H9 (cell line): ENCODE data around the gene GIT2. TPM values are rescaled to one million over a fixed set of nuclear protein-coding genes. Genes with fewer than 3 reads are reported as not detected.

Experiments used
- DNase-seq: peaks from one replicate; pipeline ENCODE4 v3.0.0-alpha.2; 2017
- H2AFZ ChIP-seq: one replicate; pipeline ENCODE4 v1.6.1; 2013; ENCODE audit warnings: mild to moderate bottlenecking, low read length, control low read depth, moderate library complexity
- H2AK5ac ChIP-seq: 2 replicates; pipeline ENCODE4 v1.6.1; 2013; ENCODE audit warnings: low read length, control low read depth, mixed read lengths; ENCODE audit not compliant: insufficient read length
- H2BK120ac ChIP-seq: one replicate; pipeline ENCODE4 v1.6.1; 2013; ENCODE audit warnings: low read depth, mild to moderate bottlenecking, low read length, control low read depth, inconsistent platforms; ENCODE audit not compliant: poor library complexity, severe bottlenecking
- H2BK12ac ChIP-seq: 2 replicates; pipeline ENCODE4 v1.6.1; 2013; ENCODE audit warnings: low read length, control low read depth, mixed read lengths, low read depth; ENCODE audit not compliant: insufficient read length
- H2BK15ac ChIP-seq: 2 replicates; pipeline ENCODE4 v1.6.1; 2013; ENCODE audit warnings: low read depth, low read length, control low read depth
- H2BK20ac ChIP-seq: one replicate; pipeline ENCODE4 v1.6.1; 2013; ENCODE audit warnings: low read depth, mild to moderate bottlenecking, low read length, control low read depth, inconsistent platforms; ENCODE audit not compliant: poor library complexity, severe bottlenecking
- H2BK5ac ChIP-seq: 2 replicates; pipeline ENCODE4 v1.6.1; 2013; ENCODE audit warnings: low read length, control low read depth, mixed read lengths; ENCODE audit not compliant: insufficient read length
- H3K14ac ChIP-seq: 2 replicates; pipeline ENCODE4 v1.6.1; 2013; ENCODE audit warnings: low read length, control low read depth; ENCODE audit not compliant: insufficient read depth
- H3K18ac ChIP-seq: 2 replicates; pipeline ENCODE4 v1.6.1; 2013; ENCODE audit warnings: low read depth, mild to moderate bottlenecking, mixed read lengths, low read length, control low read depth; ENCODE audit not compliant: insufficient read length
- H3K23ac ChIP-seq: 2 replicates; pipeline ENCODE4 v1.6.1; 2013; ENCODE audit warnings: low read length, control low read depth, mixed read lengths, low read depth; ENCODE audit not compliant: insufficient read length
- H3K23me2 ChIP-seq: 2 replicates; pipeline ENCODE4 v1.6.1; 2013; ENCODE audit warnings: low read depth, mild to moderate bottlenecking, mixed read lengths, low read length, control low read depth; ENCODE audit not compliant: insufficient read length, poor library complexity, severe bottlenecking
- H3K27ac ChIP-seq: 2 replicates; pipeline ENCODE4 v1.5.1; 2013; ENCODE audit warnings: low read length, control low read depth, mixed read lengths, low read depth; ENCODE audit not compliant: insufficient read length
- H3K27me3 ChIP-seq: 2 replicates; pipeline ENCODE4 v1.6.1; 2013; ENCODE audit warnings: low read length, control low read depth, inconsistent platforms; ENCODE audit not compliant: insufficient read depth
- H3K4ac ChIP-seq: 2 replicates; pipeline ENCODE4 v1.6.1; 2013; ENCODE audit warnings: low read depth, mild to moderate bottlenecking, control low read depth, inconsistent platforms, low read length, moderate library complexity
- H3K4me1 ChIP-seq: 2 replicates; pipeline ENCODE4 v1.6.1; 2013; ENCODE audit warnings: low read length, control low read depth, inconsistent platforms; ENCODE audit not compliant: insufficient read depth
- H3K4me2 ChIP-seq: 2 replicates; pipeline ENCODE4 v1.6.1; 2013; ENCODE audit warnings: low read length, control low read depth, mixed read lengths; ENCODE audit not compliant: insufficient read length, insufficient read depth
- H3K56ac ChIP-seq: 2 replicates; pipeline ENCODE4 v1.6.1; 2013; ENCODE audit warnings: low read depth, mild to moderate bottlenecking, mixed read lengths, low read length, control low read depth; ENCODE audit not compliant: insufficient read length
- H3K79me1 ChIP-seq: 2 replicates; pipeline ENCODE4 v1.6.1; 2013; ENCODE audit warnings: low read depth, mild to moderate bottlenecking, moderate library complexity, low read length, control low read depth, inconsistent platforms; ENCODE audit not compliant: insufficient read depth, poor library complexity, severe bottlenecking
- H3K79me2 ChIP-seq: 2 replicates; pipeline ENCODE4 v1.6.1; 2013; ENCODE audit warnings: low read length, control low read depth, inconsistent platforms; ENCODE audit not compliant: insufficient read depth
- H3K9ac ChIP-seq: 2 replicates; pipeline ENCODE4 v1.6.1; 2013; ENCODE audit warnings: low read length, control low read depth, mixed read lengths; ENCODE audit not compliant: insufficient read length; ENCODE audit errors: extremely low read depth
- H3K9me3 ChIP-seq: one replicate; pipeline ENCODE4 v1.6.1; 2013; ENCODE audit warnings: low read depth, low read length, inconsistent platforms; ENCODE audit not compliant: control insufficient read depth
- H3T11ph ChIP-seq: one replicate; pipeline ENCODE4 v1.6.1; 2013; ENCODE audit warnings: mild to moderate bottlenecking, low read length, control low read depth, inconsistent platforms
- H4K20me1 ChIP-seq: one replicate; pipeline ENCODE4 v1.6.1; 2013; ENCODE audit not compliant: control insufficient read depth, insufficient read length, insufficient read depth
- H4K5ac ChIP-seq: 2 replicates; pipeline ENCODE4 v1.6.1; 2013; ENCODE audit warnings: low read depth, mild to moderate bottlenecking, mixed read lengths, low read length, control low read depth; ENCODE audit not compliant: insufficient read length
- H4K8ac ChIP-seq: replicated peaks from 2 replicates; pipeline ENCODE4 v1.6.1; 2013; ENCODE audit warnings: low read length, control low read depth, mixed read lengths, low read depth; ENCODE audit not compliant: insufficient read length
- H4K91ac ChIP-seq: 2 replicates; pipeline ENCODE4 v1.6.1; 2013; ENCODE audit warnings: low read depth, mild to moderate bottlenecking, moderate library complexity, mixed read lengths, low read length, control low read depth; ENCODE audit not compliant: insufficient read length
- H3K27ac Mint-ChIP-seq, 3 experiments: 2 replicates in 2 of 3; 3 replicates in 1 of 3; pipeline ENCODE4 v1.8.0; 2020 to 2021; ENCODE audit warnings: mixed read lengths in 3 of 3, mild to moderate bottlenecking in 1 of 3, moderate library complexity in 1 of 3
- H3K27me3 Mint-ChIP-seq: 2 replicates; pipeline ENCODE4 v1.8.0; 2021; ENCODE audit warnings: low read depth, mild to moderate bottlenecking, moderate library complexity, mixed read lengths
- H3K36me3 Mint-ChIP-seq, 3 experiments: 2 replicates in 2 of 3; 3 replicates in 1 of 3; pipeline ENCODE4 v1.8.0; 2020 to 2021; ENCODE audit warnings: low read depth in 3 of 3, mixed read lengths in 3 of 3; ENCODE audit not compliant: insufficient read depth in 1 of 3
- H3K4me1 Mint-ChIP-seq, 2 experiments: 2 replicates each; pipeline ENCODE4 v1.8.0; 2020; ENCODE audit warnings: mixed read lengths in 2 of 2
- H3K4me3 Mint-ChIP-seq, 2 experiments: 2 replicates in 1 of 2; 3 replicates in 1 of 2; pipeline ENCODE4 v1.8.0; 2020 to 2021; ENCODE audit warnings: mild to moderate bottlenecking in 2 of 2, mixed read lengths in 2 of 2, moderate library complexity in 1 of 2
- H3K9me3 Mint-ChIP-seq, 2 experiments: 2 replicates in 1 of 2; 3 replicates in 1 of 2; pipeline ENCODE4 v1.8.0; 2020; ENCODE audit warnings: mild to moderate bottlenecking in 2 of 2, mixed read lengths in 2 of 2, moderate library complexity in 1 of 2
- CTCF ChIP-seq: fragments of 200-600 bp; sonication (generic); conservative IDR thresholded peaks from 3 replicates; pipeline ENCODE4 v1.8.0; 2021; ENCODE audit warnings: antibody characterized with exemption, mild to moderate bottlenecking
- WGBS: extraction: QIAGEN DNeasy Blood & Tissue Kit; methylation state at CpG from one replicate; pipeline ENCODE4 v1.1.7; 2013; ENCODE audit warnings: missing lambda C conversion rate, low lambda C conversion rate, mixed read lengths; ENCODE audit not compliant: insufficient read length; ENCODE audit errors: extremely low coverage; 5-methylcytosine and 5-hydroxymethylcytosine counted together
- total RNA-seq: library from RNA; stranded (reverse); gene quantifications from 2 replicates; pipeline ENCODE4 v1.2.1, GENCODE V29; 2021

Gene GIT2
- total RNA-seq, 1 experiment from 2014 or later: 27.0 TPM

DNA sequence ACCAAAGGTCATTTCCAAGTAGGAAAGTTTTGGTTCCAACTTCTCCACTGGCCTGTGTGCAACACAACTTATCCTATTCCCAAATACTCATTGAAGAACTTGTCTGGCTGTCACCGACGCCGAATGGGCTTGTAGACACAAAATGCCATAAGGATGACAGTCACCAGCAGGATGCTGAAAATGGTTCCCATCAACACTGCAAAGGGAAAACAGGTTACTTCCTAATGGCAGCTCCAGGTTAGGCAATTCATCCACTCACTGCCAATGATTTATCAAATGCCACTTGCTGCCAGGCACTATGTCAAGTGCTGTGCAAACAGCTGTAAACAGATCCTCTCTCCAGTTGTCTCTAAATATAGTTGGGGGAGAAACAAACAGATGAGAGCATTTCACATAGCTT is 46.1 kb upstream of the GIT2 start:
- Histone ChIP-seq H4K8ac (no peak overlapping the region), H3K9ac (no peak overlapping the region), H3K4ac (no peak overlapping the region), H2BK5ac (no peak overlapping the region), H2BK15ac (no peak overlapping the region), H3K4me1 (no peaks in the 10 kb centered on the region), H3K79me2 (no peaks in the 10 kb centered on the region; the same call in 1 of the 2 replicates), H2BK120ac (no peak overlapping the region), H2AFZ (no peak overlapping the region), H3K4me2 (no peak overlapping the region), H3K14ac (no peak overlapping the region), H2AK5ac (no peak overlapping the region), H2BK12ac (no peak overlapping the region), H3T11ph (no peak overlapping the region), H2BK20ac (no peak overlapping the region), H3K27me3 (no peaks in the 10 kb centered on the region), H3K79me1 (no peaks in the 10 kb centered on the region), H4K91ac (no peak overlapping the region), H3K23me2 (no peaks in the 10 kb centered on the region), H3K9me3 (no peaks in the 10 kb centered on the region), H3K23ac (no peak overlapping the region), H4K5ac (no peak overlapping the region), H3K18ac (no peak overlapping the region), H3K27ac (no peak overlapping the region), H3K56ac (no peak overlapping the region), H4K20me1 (no peaks in the 10 kb centered on the region)
- DNase-seq: no peak
- TF ChIP-seq CTCF: no peak
- WGBS: no CpG with 5 or more reads among the region's 3 CpGs
- Mint-ChIP-seq H3K36me3 (peaks cover 3 to 23% (median 14%) of the 10 kb centered on the region in 3 experiments), H3K27me3 (no peaks in the 10 kb centered on the region), H3K4me3 (peak overlapping the region in 1 of 2 experiments; percentile 50; a peak in 1 of 5 replicates), H3K27ac (peak overlapping the region; percentile 29 to 87 (median 75); a peak in 4 of 7 replicates), H3K9me3 (no peaks in the 10 kb centered on the region; a peak in 1 of 5 replicates), H3K4me1 (peaks cover 27 to 29% of the 10 kb centered on the region in 2 experiments)
